AG09309 (cell line): ENCODE data around the gene CRYGN.

Experiments used
- DNase-seq: peaks from one replicate; pipeline ENCODE4 v3.0.0-alpha.2; 2010; ENCODE audit warnings: low read depth
- H3K4me3 ChIP-seq: 2 replicates; pipeline ENCODE4 v1.5.1; 2011; ENCODE audit warnings: mild to moderate bottlenecking, low read depth, low read length, moderate library complexity; ENCODE audit not compliant: control insufficient read depth
- TF ChIP-seq, protein P1 (sequence below): IDR thresholded peaks from 2 replicates; pipeline ENCODE4 v1.5.1; 2011; ENCODE audit warnings: mild to moderate bottlenecking, low read depth, low read length, inconsistent platforms; ENCODE audit not compliant: insufficient read depth, control insufficient read depth; ENCODE audit errors: missing control alignments

CRYGN gene

DNA sequence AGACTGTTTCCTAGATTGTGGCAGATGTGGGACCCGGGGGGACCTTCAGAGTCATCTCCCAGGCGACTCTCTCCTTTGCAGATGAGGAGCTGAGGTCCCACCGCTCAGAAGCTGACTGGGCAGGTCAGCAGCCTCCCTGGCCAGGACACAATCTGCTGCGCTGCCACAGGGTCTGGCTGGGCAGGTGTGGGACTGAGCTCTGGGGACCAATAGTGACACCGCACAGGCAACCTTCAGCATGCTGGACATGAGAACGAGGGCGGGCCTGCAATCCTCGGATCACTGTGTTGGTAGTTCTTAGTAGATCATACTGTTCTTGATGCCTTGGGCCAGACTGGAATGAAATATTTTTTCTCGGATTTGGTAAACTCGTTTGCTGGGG, 20.5 kb upstream of the CRYGN start:
- H3K4me3 ChIP-seq = no peak overlapping the region
- TF ChIP-seq, protein P1, sequence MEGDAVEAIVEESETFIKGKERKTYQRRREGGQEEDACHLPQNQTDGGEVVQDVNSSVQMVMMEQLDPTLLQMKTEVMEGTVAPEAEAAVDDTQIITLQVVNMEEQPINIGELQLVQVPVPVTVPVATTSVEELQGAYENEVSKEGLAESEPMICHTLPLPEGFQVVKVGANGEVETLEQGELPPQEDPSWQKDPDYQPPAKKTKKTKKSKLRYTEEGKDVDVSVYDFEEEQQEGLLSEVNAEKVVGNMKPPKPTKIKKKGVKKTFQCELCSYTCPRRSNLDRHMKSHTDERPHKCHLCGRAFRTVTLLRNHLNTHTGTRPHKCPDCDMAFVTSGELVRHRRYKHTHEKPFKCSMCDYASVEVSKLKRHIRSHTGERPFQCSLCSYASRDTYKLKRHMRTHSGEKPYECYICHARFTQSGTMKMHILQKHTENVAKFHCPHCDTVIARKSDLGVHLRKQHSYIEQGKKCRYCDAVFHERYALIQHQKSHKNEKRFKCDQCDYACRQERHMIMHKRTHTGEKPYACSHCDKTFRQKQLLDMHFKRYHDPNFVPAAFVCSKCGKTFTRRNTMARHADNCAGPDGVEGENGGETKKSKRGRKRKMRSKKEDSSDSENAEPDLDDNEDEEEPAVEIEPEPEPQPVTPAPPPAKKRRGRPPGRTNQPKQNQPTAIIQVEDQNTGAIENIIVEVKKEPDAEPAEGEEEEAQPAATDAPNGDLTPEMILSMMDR = no peak
- DNase-seq = no peak

DNA sequence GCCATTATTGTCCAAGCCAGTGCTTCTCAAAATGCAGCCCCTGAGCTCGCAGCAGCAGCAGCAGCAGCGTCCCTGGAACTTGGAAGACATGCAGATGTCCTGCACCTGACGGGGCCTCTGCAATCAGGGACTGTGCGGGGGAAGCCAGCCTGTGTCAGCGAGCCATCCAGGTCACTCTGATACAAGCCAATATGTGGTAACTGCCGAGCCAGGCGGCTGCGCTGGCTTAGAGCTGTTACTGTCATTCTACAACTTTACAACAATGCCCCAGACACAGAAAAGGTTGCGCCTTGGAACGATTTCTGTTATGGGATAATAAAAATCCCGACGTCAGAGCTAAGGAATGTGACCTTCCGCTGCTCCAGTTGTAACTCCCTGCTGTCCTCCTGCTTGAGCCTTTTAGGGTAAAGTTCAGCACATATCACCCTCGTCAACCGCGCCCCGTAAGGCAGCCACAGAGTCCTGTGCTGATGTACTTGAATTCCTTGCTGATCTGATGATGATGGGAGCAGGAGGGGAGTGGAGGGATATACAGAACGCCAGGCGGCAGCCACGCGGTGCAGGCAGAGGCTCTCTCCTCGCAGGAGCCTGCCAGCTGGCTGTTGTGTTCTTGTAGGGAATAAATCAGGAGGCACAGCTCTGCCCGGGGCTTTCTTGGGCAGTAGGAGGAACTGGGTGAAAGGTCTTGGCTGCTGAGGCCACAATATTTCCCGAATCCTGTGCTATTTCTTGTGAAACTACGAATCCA, 20.0 kb upstream of the CRYGN start:
- TF ChIP-seq, protein P1 = peak; percentile 46
- peak; percentile 84 for DNase-seq

DNA sequence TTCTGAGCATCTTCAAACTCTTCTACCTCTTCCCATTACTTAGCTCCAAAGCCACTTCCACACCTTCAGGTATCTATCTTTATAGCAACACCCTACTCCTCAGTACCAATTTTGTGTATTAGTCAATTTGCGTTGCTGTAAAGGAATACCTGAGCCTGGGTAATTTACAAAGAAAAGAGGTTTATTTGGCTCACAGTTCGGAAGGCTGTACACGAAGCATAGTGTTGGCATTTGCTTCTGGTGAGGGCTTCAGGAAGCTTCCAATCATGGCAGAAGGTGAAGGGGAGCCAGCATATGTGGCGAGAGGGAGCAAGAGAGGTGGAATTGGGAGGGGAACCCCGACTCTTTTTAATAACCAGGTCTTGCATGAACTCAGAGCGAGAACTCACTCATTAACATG, 17.6 kb upstream of the CRYGN start:
- TF ChIP-seq, protein P1 = no peak

More for the DNA sequence above, 20.0 kb upstream of the CRYGN start:
- no peak overlapping the region; the same call in 1 of the 2 replicates for H3K4me3 ChIP-seq

DNA sequence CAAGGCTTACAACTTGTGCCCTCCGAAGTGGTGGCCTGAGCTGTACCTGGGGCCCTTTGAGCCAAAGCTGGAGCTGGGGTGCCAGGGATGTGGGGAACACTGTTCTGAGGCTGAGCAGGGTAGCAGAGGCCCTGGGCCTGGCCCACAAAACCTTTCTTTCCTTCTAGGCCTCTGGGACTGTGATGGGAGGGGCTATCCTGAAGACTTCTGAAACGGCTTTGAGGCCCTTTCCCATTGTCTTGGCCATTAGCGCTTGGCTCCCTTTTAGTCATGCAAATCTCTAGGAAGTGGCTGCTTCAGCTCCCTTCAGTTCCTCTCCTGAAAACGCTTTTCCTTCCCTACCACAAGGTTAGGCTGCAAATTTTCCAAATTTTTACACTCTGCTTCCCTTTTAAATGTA, 16.8 kb upstream of the CRYGN start:
- no peak for DNase-seq
- H3K4me3 ChIP-seq = no peak overlapping the region
- TF ChIP-seq, protein P1 = no peak

More for the DNA sequence above, 17.6 kb upstream of the CRYGN start:
- no peak for DNase-seq
- no peak overlapping the region for H3K4me3 ChIP-seq

DNA sequence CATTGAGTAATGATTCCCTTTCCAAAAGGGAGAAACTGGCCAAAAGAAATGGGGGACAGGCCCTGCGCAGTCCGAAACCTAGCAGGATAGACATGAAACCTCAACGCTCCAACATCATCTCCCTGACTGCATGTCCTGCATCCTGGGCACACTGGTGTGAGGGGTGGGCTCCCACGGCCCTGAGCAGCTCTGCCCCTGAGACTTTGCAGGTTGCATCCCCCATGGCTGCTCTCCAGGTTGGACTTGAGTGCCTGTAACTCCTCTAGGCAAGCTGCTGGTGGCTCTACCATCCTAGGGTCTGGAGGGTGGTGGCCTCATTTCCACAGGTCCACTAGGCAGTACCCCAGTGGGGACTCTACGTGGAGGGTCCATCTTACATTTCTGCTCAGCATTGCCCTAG, 16.3 kb upstream of the CRYGN start:
- H3K4me3 ChIP-seq = no peak overlapping the region
- DNase-seq = no peak
- TF ChIP-seq, protein P1 = no peak

DNA sequence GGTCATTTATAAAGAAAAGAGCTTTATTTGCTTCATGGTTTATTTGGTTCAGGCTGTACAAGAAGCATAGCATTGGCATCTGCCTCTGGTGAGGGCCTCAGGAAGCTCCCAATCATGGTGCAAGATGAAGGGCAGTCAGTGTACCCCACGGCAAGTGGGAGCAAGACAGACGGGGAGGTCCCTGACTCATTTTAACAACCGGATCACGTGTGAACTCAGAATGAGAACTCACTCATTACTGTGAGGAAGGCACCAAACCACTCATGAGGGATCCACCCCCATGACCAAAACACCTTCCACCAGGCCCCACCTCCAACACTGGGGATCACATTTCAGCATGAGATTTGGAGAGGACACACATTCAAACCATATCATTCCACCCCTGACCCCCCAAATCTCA, 15.7 kb upstream of the CRYGN start:
- DNase-seq = no peak
- TF ChIP-seq, protein P1 = no peak
- no peak overlapping the region for H3K4me3 ChIP-seq
